ENCODE data around the gene CCN2.

CCN2 gene

DNA sequence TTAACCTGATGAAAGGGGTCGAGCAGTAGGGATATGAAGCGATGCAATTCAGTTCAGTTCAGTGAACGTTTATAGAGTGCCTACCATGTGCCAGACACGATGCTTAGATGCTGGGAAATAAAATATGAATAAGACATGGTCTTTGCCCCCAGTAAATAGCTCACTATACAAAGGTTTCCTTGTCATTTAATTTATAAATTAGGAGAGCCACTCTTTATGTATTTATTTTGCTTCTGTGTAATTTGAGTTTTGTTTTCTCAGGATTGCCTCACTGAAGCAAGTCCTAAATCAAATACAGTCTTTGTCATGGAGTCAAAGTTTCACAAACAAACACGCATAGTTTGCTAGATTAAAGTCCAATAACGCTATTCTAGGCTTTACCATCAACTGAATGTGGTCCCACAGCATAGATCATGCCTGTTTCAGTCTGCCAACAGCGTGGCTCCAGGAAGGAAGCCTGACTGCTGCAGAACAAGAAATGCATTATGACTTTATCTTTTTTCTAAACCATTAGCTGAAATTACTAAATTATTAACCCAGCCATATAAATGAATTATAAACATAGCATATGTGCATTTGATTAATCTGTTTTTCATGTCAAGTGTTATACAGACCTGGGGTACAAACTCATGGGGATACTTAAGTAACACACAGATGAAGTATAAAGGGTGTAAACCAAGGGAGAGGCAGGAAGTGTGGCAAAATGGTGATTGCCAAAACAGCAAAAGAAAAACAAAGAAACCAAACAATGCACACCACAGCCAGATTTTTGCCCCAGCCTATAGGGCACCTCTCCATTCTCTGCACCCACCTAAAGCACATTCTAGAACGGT lies 29.8 kb upstream of the CCN2 start:
- 94% methylated on average over 8 of the region's 8 CpGs for WGBS
- H3K4me1 ChIP-seq (ENCODE audit: insufficient read depth, low read length) = no peaks in the 10 kb centered on the region
- no peaks in the 10 kb centered on the region for H3K36me3 ChIP-seq (ENCODE audit: insufficient read depth, low read length)
- H3K9ac ChIP-seq (ENCODE audit: low read depth, low read length) = no peak overlapping the region
- no peak overlapping the region for H3K4me3 ChIP-seq (ENCODE audit: low read length)
- no peak overlapping the region for H3K27ac ChIP-seq (ENCODE audit: low read depth, low read length)
- H3K9me3 ChIP-seq (ENCODE audit: insufficient read depth, low read depth, low read length) = no peaks in the 10 kb centered on the region
- no peaks in the 10 kb centered on the region for H3K27me3 ChIP-seq (ENCODE audit: insufficient read depth, low read length)

DNA sequence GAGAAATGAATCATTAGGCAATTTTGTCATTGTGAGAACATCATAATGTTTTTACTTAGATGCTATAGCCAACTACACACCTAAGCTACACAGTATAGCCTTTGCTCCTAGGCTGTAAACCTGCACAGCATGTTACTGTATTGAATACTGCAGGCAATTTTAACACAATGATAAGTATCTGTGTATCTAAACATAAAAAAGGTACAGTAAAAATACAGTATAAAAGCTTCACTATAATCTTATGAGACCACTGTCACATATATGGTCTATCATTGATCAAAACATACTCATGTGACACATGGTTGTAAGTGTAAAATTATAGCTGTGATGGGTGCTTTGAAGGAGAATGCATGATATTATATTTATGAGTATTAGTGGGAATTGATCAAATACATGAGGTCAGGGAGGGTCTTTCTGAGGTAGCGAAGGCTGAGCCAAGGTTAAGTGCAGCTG lies 29.2 kb upstream of the CCN2 start:
- 94% methylated on average over 1 of the region's 1 CpG for WGBS
- H3K36me3 ChIP-seq (ENCODE audit: insufficient read depth, low read length) = no peaks in the 10 kb centered on the region
- H3K9ac ChIP-seq (ENCODE audit: low read depth, low read length) = no peak overlapping the region
- H3K27me3 ChIP-seq (ENCODE audit: insufficient read depth, low read length) = no peaks in the 10 kb centered on the region
- no peaks in the 10 kb centered on the region for H3K9me3 ChIP-seq (ENCODE audit: insufficient read depth, low read depth, low read length)
- H3K27ac ChIP-seq (ENCODE audit: low read depth, low read length) = no peak overlapping the region
- H3K4me1 ChIP-seq (ENCODE audit: insufficient read depth, low read length) = no peaks in the 10 kb centered on the region
- no peak overlapping the region for H3K4me3 ChIP-seq (ENCODE audit: low read length)

DNA sequence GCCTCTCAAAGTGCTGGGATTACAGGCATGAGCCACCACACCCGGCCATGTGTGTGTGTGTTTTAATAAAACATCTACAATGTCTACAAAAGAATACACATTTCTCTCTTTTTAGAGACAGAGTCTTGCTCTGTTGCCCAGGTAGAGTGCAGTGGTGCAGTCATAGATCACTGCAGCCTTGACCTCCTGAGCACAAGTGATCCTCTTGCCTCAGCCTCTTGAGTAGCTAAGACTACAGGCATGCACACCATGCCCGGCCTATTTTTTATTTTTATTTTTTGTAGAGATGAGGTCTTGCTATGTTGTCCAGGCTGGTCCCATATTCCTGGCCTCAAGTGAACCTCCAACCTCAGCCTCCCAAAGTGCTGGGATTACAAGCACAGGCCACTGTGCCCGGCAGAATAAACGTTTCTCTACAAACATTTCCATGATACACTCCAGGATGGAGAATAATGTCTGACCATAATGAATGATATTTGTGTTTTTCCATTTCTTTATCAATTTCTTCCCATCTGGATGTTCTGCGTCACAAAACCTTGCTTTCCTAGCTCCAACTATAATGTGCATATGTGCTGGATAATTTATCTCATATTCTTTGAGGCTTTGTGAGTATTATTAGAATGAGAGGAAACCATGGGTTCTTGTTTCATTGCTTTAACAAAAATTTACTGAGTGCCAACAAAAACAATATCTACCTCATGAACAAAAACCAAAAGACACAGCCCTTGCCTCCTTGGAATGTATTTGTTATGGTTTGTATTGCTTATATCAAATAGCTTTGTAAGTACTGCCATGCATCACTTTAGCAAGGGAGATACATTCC lies 28.6 kb upstream of the CCN2 start:
- Histone ChIP-seq H3K9ac (ENCODE audit: low read depth, low read length) (no peak overlapping the region), H3K27me3 (ENCODE audit: insufficient read depth, low read length) (no peaks in the 10 kb centered on the region), H3K4me3 (ENCODE audit: low read length) (no peak overlapping the region), H3K9me3 (ENCODE audit: insufficient read depth, low read depth, low read length) (no peaks in the 10 kb centered on the region), H3K27ac (ENCODE audit: low read depth, low read length) (no peak overlapping the region), H3K4me1 (ENCODE audit: insufficient read depth, low read length) (no peaks in the 10 kb centered on the region), H3K36me3 (ENCODE audit: insufficient read depth, low read length) (no peaks in the 10 kb centered on the region)
- 100% methylated on average over 1 of the region's 5 CpGs for WGBS

DNA sequence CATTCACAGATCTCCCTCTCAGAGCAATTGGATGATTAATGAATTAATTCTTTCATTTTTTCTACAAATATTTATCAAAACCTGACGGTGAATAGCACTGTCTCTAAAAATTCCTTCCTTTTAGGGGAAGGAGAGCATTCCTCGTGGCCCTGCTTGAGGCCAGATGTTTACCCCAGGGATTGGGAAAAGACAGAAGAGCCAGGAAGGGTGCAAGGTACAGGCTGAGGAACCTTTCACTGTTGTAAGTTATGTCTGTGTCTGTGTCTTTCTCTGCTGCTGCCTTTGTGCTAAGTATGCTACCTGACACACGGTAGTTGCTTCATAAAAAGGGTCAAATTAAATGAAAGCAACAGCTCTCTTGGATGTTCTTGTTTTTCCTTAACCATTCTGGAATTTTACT lies 27.4 kb upstream of the CCN2 start:
- 91% methylated on average over 3 of the region's 3 CpGs for WGBS

DNA sequence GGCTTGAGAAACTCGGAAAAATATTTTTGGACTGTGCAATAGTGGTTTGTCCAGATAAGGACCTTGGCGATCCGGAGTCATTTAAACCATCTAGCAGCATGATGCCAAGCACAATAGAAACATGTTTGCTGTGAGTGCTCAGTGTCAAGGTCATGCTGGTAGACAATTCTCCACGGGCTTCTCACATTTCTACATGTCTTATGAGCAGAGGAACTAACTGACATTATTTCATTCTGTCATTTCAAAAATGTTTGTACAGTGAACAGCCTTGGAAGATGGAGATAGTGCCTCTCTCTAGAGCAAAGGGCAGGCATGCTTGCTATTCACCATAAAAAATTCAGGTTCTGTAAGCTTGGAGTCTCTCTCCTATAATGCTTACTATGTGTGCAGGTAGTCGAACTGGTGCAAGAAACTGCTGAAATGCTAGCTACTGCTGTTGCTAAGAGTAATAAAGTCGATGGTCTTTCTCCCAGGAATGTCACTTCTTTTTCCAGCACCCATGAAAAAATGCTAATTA lies 25.4 kb upstream of the CCN2 start:
- Histone ChIP-seq H3K9me3 (ENCODE audit: insufficient read depth, low read depth, low read length) (no peaks in the 10 kb centered on the region), H3K27me3 (ENCODE audit: insufficient read depth, low read length) (no peaks in the 10 kb centered on the region), H3K4me1 (ENCODE audit: insufficient read depth, low read length) (no peaks in the 10 kb centered on the region), H3K9ac (ENCODE audit: low read depth, low read length) (no peak overlapping the region), H3K36me3 (ENCODE audit: insufficient read depth, low read length) (no peaks in the 10 kb centered on the region), H3K4me3 (ENCODE audit: low read length) (no peak overlapping the region), H3K27ac (ENCODE audit: low read depth, low read length) (no peak overlapping the region)
- WGBS = 91% methylated on average over 6 of the region's 6 CpGs

More for the DNA sequence above, 27.4 kb upstream of the CCN2 start:
- Histone ChIP-seq H3K27ac (ENCODE audit: low read depth, low read length) (no peak overlapping the region), H3K36me3 (ENCODE audit: insufficient read depth, low read length) (no peaks in the 10 kb centered on the region), H3K4me3 (ENCODE audit: low read length) (no peak overlapping the region), H3K9ac (ENCODE audit: low read depth, low read length) (no peak overlapping the region), H3K4me1 (ENCODE audit: insufficient read depth, low read length) (no peaks in the 10 kb centered on the region), H3K27me3 (ENCODE audit: insufficient read depth, low read length) (no peaks in the 10 kb centered on the region), H3K9me3 (ENCODE audit: insufficient read depth, low read depth, low read length) (no peaks in the 10 kb centered on the region)

DNA sequence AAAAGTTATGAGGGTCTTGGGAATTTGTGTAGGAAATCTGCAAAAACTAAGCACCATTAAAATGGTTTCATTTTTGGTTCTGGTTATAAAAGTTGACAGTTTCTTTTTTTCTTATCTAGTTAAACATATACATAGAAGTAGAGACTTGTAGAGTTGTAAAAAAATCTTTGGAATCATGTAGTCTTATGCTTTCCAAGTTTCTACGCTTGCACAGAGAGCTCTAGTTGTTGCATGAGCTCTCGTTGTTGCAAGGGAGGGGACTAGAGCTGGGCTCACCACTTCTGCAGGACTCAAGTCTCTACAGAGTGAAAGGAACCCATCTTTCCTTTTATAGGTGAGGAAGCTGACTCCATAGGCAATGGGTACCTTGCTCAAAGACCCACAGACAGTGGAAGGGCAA lies 21.6 kb upstream of the CCN2 start:
- Histone ChIP-seq H3K27ac (ENCODE audit: low read depth, low read length) (no peak overlapping the region), H3K9me3 (ENCODE audit: insufficient read depth, low read depth, low read length) (no peaks in the 10 kb centered on the region), H3K4me1 (ENCODE audit: insufficient read depth, low read length) (peaks cover 8% of the 10 kb centered on the region), H3K27me3 (ENCODE audit: insufficient read depth, low read length) (no peaks in the 10 kb centered on the region), H3K4me3 (ENCODE audit: low read length) (no peak overlapping the region), H3K36me3 (ENCODE audit: insufficient read depth, low read length) (no peaks in the 10 kb centered on the region), H3K9ac (ENCODE audit: low read depth, low read length) (no peak overlapping the region)
- WGBS = 93% methylated on average over 2 of the region's 2 CpGs

DNA sequence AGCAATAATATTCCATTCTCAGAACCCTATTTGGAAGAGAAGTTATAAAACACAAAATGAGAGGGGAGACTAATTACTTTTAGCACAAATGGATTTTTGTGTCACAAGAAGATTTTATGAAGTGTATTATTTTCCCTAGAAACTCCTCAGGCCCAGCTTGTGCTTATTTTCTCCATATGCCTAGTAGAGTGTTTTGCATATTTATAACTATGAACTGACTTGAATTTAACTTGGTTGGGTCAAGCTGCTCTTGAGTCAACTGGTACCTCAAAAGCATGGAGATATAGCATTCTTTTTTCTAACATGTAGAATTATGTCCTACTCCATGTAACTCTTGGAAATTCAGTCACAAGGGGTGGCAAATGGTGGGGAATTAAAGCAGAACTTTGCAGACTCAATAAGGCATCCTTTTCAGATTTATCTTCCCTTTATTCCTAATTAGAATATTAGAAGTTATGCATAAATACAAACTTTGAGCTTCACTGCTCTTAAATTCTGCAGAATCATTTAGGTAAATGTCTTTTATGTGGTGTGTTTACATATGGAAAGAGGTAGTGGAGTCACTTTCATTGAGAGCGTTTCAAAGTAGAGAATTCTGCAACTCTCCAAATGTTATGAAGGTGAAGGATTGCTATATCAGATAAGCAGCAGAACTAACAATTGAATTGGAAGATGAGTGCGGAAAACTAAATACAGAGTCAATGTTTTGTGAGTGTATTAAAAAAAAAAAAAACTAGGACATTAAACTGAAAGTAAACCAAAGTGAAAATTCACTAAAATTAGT lies 19.1 kb upstream of the CCN2 start:
- 78% methylated on average over 2 of the region's 2 CpGs for WGBS

DNA sequence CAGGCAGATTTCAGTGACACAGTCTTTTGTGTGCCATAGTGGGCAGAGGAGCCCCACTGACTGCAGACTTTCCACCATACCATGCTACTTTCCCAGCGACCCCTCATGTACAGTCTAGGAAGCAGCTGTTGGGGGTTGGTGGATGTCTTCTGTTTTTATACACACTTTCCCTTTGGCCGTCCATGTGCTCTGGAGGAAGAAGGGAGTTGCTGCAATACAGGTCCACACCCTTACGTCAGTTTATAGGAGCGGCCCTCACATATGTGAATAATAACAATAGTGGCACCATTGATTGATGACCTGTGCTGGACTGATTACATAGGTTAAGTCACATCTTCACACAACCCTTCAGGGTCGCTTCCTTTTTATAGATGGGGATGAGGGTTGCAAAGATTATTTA lies 17.5 kb upstream of the CCN2 start:
- Histone ChIP-seq H3K36me3 (ENCODE audit: insufficient read depth, low read length) (no peaks in the 10 kb centered on the region), H3K27ac (ENCODE audit: low read depth, low read length) (no peak overlapping the region), H3K4me3 (ENCODE audit: low read length) (no peak overlapping the region), H3K27me3 (ENCODE audit: insufficient read depth, low read length) (no peaks in the 10 kb centered on the region), H3K4me1 (ENCODE audit: insufficient read depth, low read length) (peaks cover 12% of the 10 kb centered on the region), H3K9me3 (ENCODE audit: insufficient read depth, low read depth, low read length) (no peaks in the 10 kb centered on the region), H3K9ac (ENCODE audit: low read depth, low read length) (no peak overlapping the region)
- WGBS = no CpG with 5 or more reads among the region's 5 CpGs

More for the DNA sequence above, 19.1 kb upstream of the CCN2 start:
- H3K4me3 ChIP-seq (ENCODE audit: low read length) = no peak overlapping the region
- no peak overlapping the region for H3K27ac ChIP-seq (ENCODE audit: low read depth, low read length)
- no peaks in the 10 kb centered on the region for H3K36me3 ChIP-seq (ENCODE audit: insufficient read depth, low read length)
- H3K27me3 ChIP-seq (ENCODE audit: insufficient read depth, low read length) = no peaks in the 10 kb centered on the region
- H3K9me3 ChIP-seq (ENCODE audit: insufficient read depth, low read depth, low read length) = no peaks in the 10 kb centered on the region
- H3K4me1 ChIP-seq (ENCODE audit: insufficient read depth, low read length) = peaks cover 12% of the 10 kb centered on the region
- H3K9ac ChIP-seq (ENCODE audit: low read depth, low read length) = no peak overlapping the region

DNA sequence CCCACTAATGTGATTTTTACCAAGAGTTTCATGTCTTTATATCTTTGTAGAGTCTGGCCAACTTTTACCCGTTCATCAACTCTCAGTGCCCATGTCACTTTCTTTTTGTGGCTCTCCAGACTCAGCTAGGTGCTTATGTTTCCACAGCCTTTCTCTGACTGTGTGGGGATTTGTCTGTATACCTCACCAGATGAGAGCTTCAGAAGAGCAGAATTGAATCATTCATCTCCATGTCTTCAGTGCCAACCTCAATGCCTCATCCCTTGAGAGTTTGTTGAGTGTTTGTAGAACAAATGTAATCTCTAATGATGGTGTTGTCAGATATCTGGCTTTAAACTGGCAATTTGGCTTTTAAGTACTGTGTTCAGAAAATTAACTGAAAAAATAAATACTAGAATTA lies 16.8 kb upstream of the CCN2 start:
- H3K4me1 ChIP-seq (ENCODE audit: insufficient read depth, low read length) = peaks cover 12% of the 10 kb centered on the region
- no peak overlapping the region for H3K4me3 ChIP-seq (ENCODE audit: low read length)
- H3K27ac ChIP-seq (ENCODE audit: low read depth, low read length) = no peak overlapping the region
- no peak overlapping the region for H3K9ac ChIP-seq (ENCODE audit: low read depth, low read length)
- no peaks in the 10 kb centered on the region for H3K27me3 ChIP-seq (ENCODE audit: insufficient read depth, low read length)
- H3K36me3 ChIP-seq (ENCODE audit: insufficient read depth, low read length) = no peaks in the 10 kb centered on the region
- 44% methylated on average over 1 of the region's 1 CpG for WGBS
- H3K9me3 ChIP-seq (ENCODE audit: insufficient read depth, low read depth, low read length) = no peaks in the 10 kb centered on the region

DNA sequence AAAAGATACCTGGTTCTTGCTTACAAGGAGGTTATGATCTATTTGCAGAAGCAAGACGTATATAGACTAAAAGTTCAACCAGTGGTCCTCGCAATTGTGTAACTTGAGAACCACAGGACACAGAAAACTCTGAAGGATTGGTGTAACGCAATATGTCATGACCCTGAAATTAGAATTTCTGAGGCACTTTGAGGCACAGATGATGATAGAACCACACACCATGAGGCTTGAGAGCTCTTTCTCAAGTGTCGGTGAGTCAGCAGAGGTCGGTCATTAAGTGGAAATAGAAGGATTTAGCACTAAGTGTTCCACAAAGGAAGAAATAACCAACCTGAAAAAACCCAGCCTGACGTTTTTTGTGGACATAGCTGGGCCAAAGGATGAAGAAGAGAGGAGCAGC lies 15.3 kb upstream of the CCN2 start:
- no peaks in the 10 kb centered on the region for H3K27me3 ChIP-seq (ENCODE audit: insufficient read depth, low read length)
- WGBS = 90% methylated on average over 6 of the region's 6 CpGs
- H3K4me1 ChIP-seq (ENCODE audit: insufficient read depth, low read length) = peaks cover 12% of the 10 kb centered on the region
- H3K9me3 ChIP-seq (ENCODE audit: insufficient read depth, low read depth, low read length) = no peaks in the 10 kb centered on the region
- no peaks in the 10 kb centered on the region for H3K36me3 ChIP-seq (ENCODE audit: insufficient read depth, low read length)
- no peak overlapping the region for H3K4me3 ChIP-seq (ENCODE audit: low read length)
- H3K27ac ChIP-seq (ENCODE audit: low read depth, low read length) = no peak overlapping the region
- H3K9ac ChIP-seq (ENCODE audit: low read depth, low read length) = no peak overlapping the region

DNA sequence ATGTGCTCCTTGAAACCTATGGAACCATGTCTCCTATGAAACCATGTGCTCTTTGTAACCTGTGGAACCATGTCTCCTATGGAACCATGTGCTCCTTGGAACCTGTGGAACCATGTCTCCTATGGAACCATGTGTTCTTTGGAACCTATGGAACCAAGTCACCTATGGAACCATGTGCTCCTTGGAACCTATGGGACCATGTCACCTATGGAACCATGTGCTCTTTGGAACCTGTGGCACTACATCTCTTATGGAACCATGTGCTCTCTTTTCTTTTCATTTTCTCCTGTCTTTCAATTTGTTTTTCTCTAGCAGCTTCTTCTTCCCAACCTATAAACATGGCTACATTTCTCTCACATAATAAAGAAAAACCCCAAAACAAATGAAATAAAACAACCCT lies 11.9 kb upstream of the CCN2 start:
- Histone ChIP-seq H3K4me3 (ENCODE audit: low read length) (no peak overlapping the region), H3K9me3 (ENCODE audit: insufficient read depth, low read depth, low read length) (no peaks in the 10 kb centered on the region), H3K9ac (ENCODE audit: low read depth, low read length) (no peak overlapping the region), H3K36me3 (ENCODE audit: insufficient read depth, low read length) (no peaks in the 10 kb centered on the region), H3K4me1 (ENCODE audit: insufficient read depth, low read length) (peaks cover 4% of the 10 kb centered on the region; the same call in 1 of the 2 replicates), H3K27ac (ENCODE audit: low read depth, low read length) (no peak overlapping the region), H3K27me3 (ENCODE audit: insufficient read depth, low read length) (no peaks in the 10 kb centered on the region)
